ENCODE results near the gene MEGF6. TPM values are rescaled to one million over a fixed set of nuclear protein-coding genes. Genes with fewer than 3 reads are reported as not detected.

Gene MEGF6
- total RNA-seq, 1 donor from 2014 or later: 57.1 TPM

- no peak overlapping the region for H3K4me3 ChIP-seq
- no peaks in the 10 kb centered on the region for H3K36me3 ChIP-seq
- intact Hi-C loops (cut with DNase I): no loop called here
- no peak for DNase-seq
- H3K27me3 ChIP-seq (ENCODE audit: low read depth): no peaks in the 10 kb centered on the region
- H3K9me3 ChIP-seq: no peaks in the 10 kb centered on the region
- TF ChIP-seq CTCF (IDR thresholded peaks at IDR 0.05): peak; percentile 92
- H3K4me1 ChIP-seq: peaks cover 5% of the 10 kb centered on the region
- ATAC-seq: peak; percentile 17 to 29
- H3K27ac ChIP-seq: no peak overlapping the region
Observed at GRCh38 chr1:3564921-3565831, 46.1 kb downstream of the MEGF6 start.

- ATAC-seq (no peak), DNase-seq (no peak)
- Histone ChIP-seq H3K36me3 (no peaks in the 10 kb centered on the region), H3K4me1 (no peaks in the 10 kb centered on the region), H3K27me3 (ENCODE audit: low read depth) (no peaks in the 10 kb centered on the region), H3K27ac (no peak overlapping the region), H3K4me3 (no peak overlapping the region), H3K9me3 (no peaks in the 10 kb centered on the region)
- intact Hi-C loops (cut with DNase I): no loop called here
- no peak for TF ChIP-seq CTCF (IDR thresholded peaks at IDR 0.05)
Observed at GRCh38 chr1:3563610-3564009, 47.7 kb downstream of the MEGF6 start.

DNA sequence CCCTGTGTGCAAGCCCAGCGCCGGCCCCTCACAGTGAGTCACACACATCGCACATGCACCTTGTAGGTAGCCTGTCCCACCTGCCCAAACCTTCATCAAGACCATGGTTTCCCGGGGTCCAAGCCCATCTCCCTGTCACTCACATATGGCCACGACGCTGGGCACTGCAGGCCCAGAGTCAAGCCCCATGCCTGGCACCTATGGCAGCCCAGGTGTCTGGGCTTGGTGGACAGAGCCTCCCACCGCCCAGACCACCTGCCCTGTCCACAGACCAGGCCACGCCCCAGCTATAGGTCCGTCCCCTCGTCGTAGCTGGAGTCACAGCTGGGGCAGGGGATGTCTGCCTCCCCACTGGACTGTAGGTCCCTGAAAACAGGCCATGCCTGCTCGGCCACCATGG is 48.2 kb downstream of the MEGF6 start:
- no peak overlapping the region for H3K27ac ChIP-seq
- ATAC-seq (no peak), DNase-seq (no peak)
- intact Hi-C loops (cut with DNase I): no loop called here
- no peak overlapping the region for H3K4me3 ChIP-seq
- H3K9me3 ChIP-seq: no peaks in the 10 kb centered on the region
- no peaks in the 10 kb centered on the region for H3K36me3 ChIP-seq
- H3K4me1 ChIP-seq: no peaks in the 10 kb centered on the region
- TF ChIP-seq CTCF (IDR thresholded peaks at IDR 0.05): no peak
- H3K27me3 ChIP-seq (ENCODE audit: low read depth): no peaks in the 10 kb centered on the region

DNA sequence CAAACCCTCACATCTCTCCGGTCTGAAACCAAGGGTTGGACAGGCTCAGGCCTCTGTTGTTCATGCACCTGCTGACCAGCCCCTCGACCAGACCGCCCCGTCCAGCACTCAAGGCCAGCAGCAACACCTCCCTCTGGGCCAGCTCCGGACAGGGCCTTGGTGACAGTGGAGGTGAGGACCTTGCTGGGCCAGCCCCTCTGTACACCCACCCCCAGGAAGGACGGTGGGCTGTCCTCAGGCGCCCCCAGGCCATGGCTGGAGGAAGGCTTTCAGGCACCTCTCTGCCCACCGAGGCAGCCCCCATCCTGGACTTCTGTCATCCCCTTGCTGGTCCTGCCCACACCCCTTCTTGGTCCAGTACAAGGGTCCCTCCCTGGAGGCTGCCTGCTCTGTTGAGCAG is 48.6 kb downstream of the MEGF6 start:
- Histone ChIP-seq H3K4me3 (no peak overlapping the region), H3K36me3 (no peaks in the 10 kb centered on the region), H3K27me3 (ENCODE audit: low read depth) (no peaks in the 10 kb centered on the region), H3K4me1 (no peaks in the 10 kb centered on the region), H3K9me3 (no peaks in the 10 kb centered on the region), H3K27ac (no peak overlapping the region)
- intact Hi-C loops (cut with DNase I): no loop called here
- ATAC-seq (no peak), DNase-seq (no peak)
- TF ChIP-seq CTCF (IDR thresholded peaks at IDR 0.05): no peak

- no peak overlapping the region for H3K4me3 ChIP-seq
- DNase-seq (no peak), ATAC-seq (no peak)
- intact Hi-C loops (cut with DNase I): no loop called here
- no peak overlapping the region for H3K27ac ChIP-seq
- H3K27me3 ChIP-seq (ENCODE audit: low read depth): no peaks in the 10 kb centered on the region
- H3K4me1 ChIP-seq: no peaks in the 10 kb centered on the region
- H3K9me3 ChIP-seq: no peaks in the 10 kb centered on the region
- no peak for TF ChIP-seq CTCF (IDR thresholded peaks at IDR 0.05)
- H3K36me3 ChIP-seq: no peaks in the 10 kb centered on the region
Observed at GRCh38 chr1:3561702-3562101, 49.6 kb downstream of the MEGF6 start.

All from lower lobe of right lung (tissue), 2 donors.